KBM-7 (cell line): ENCODE results near the gene OOSP4A.
"Not testable (repeated sequence)": the region's sequence is repeated elsewhere in the genome, so short reads cannot be mapped to it uniquely, and the experiment has no call there.

Experiments
- DNase-seq: peaks from one replicate; pipeline ENCODE4 v3.0.0-alpha.2; 2015
- in situ Hi-C: fragments of 300-500 bp; cut with MboI; formaldehyde crosslinking; loops from 2 replicates; pipeline ENCODE4 v1.14.3; 2020; ENCODE audit warnings: low sequenced_read_pairs, low pct_unique_long_range_greater_than_20kb, mixed read lengths

Gene OOSP4A

GRCh38 chr11:59967677-59968394 is 4.0 kb downstream of the OOSP4A start:
- DNase-seq, result no peak
- in situ Hi-C loops, result no loop called here

DNA sequence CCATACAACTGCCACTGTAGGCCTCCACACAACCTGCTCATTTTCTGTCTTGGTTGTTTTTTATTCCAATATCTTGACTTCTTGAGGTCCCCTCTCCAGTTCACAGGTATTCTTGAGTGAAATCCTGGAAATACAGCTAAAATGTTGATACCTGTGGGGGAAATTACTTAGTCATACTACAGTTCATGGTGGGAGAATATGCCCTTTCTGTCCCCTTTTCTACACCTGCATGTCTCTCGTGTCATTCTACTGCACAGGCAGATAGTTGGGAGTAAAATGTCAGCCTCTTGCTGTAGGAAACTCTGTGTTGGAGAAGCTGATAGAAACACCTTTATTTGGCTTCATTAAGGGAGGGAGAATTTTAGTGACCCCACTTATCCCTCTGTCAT is 4.6 kb downstream of the OOSP4A start:
- in situ Hi-C loops, result no loop called here
- no peak for DNase-seq

DNA sequence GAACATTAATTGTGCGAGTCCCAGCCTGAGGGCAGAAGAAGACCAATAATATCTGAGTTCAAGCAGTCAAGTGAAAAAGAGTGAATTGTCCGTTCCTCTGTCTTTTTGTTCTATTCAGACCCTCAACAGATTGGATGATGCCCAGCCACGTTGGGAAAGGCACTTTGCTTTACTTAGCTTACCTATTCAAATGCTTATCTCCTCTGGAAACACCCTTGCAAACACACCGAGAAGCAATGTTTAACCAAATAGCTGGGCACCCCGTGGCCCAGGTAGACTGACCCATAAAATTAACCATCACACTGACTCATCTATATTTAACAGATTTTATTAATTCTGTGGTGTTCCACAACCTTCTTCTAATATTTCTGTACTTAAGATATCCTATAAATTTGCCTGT is 9.3 kb downstream of the OOSP4A start:
- DNase-seq, result no peak
- in situ Hi-C loops, result no loop called here

GRCh38 chr11:59981106-59981770 is 17.4 kb downstream of the OOSP4A start:
- no peak for DNase-seq
- in situ Hi-C loops, result no loop called here

DNA sequence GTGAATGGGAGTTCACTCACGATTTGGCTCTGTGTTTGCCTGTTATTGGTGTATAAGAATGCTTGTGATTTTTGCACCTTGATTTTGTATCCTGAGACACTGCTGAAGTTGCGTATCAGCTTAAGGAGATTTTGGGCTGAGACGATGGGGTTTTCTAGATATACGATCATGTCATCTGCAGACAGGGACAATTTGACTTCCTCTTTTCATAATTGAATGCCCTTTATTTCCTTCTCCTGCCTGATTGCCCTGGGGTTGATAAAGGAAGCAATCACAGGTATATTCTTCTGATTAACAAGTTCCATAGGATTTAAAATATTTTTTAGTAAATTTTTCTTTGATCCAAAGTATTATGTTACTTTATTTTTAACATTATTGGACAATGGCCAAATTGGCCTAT is 18.2 kb downstream of the OOSP4A start:
- in situ Hi-C loops, DNase-seq: not testable (repeated sequence)

DNA sequence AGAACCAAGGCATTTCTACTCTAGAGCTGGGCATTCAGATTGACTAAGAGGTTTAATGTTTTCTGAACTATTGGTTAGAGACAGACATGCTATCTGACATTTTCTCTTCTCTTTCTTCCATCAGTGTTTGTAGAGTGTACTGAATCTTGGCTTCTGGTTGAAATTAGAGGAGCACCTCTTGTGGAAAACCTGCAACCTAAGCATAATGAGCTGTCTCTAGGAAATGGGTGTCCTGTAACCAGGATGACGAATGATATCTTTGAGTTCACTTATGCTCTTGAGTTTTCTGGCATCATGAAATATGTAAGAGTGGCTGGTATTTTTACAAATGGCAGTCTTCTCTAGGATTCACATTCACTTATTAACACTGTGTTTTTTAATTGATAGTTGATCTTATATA is 19.4 kb downstream of the OOSP4A start:
- no peak for DNase-seq
- in situ Hi-C loops, result no loop called here

DNA sequence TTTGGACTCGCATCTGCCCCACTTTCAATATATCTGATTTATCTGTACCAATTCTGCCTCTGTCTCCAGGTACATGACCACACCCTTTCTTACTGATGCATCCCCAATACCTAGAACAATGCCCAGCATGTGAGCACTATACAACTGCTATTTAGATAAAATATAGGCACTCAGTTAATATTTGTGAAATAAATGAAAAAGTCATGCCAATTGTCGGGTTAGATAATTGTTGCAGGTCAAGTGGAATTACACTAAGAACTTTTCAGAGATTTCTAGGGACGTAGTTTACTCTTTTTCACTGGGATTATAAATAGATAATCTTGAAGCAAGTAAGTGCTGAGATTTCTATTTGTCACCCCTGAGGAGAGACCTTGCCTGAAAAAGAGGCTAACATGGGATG is 20.5 kb downstream of the OOSP4A start:
- no peak for DNase-seq
- in situ Hi-C loops, result no loop called here

GRCh38 chr11:59990421-59990820 is 26.6 kb downstream of the OOSP4A start:
- DNase-seq, result no peak
- in situ Hi-C loops, result no loop called here

DNA sequence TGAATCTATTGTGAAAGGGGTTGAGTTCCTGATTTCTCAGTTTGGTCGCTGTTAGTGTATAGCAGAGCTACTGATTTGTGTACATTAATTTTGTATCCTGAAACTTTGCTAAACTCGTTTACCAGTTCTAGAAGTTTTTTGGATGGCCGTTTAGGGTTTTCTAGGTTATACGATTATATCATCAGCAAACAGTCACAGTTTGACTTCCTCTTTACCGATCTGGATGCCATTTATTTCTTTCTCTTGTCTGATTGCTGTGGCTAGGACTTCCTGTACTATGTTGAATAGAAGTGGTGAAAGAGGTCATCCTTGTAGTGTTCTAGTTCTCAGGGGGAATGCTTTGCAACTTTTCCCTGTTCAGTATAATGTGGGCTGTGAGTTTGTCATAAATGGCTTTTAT is 28.6 kb downstream of the OOSP4A start:
- DNase-seq, result peak; percentile 64
- in situ Hi-C loops, result no loop called here

GRCh38 chr11:59997800-59998199 is 34.0 kb downstream of the OOSP4A start:
- in situ Hi-C loops, result no loop called here
- DNase-seq, result no peak

DNA sequence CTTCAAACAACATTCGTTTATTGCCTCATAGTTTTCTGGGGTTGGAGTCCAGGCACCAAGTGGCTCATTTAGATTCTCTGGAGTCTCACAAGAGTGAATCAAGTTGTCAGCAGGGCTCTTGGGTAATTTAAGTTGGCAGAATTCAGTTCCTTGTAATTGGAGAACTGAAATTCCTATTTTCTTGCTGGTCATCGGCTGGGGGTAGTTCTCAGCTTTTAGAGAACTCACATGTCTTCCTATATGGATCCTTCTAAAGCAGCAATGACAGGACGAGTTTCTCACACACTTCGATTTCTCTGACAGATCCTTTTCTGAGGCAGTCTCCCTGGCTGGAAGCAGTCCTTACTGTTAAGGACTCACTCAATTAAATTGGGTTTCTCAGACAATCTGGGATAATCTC is 35.9 kb downstream of the OOSP4A start:
- in situ Hi-C loops, result no loop called here
- DNase-seq, result no peak

DNA sequence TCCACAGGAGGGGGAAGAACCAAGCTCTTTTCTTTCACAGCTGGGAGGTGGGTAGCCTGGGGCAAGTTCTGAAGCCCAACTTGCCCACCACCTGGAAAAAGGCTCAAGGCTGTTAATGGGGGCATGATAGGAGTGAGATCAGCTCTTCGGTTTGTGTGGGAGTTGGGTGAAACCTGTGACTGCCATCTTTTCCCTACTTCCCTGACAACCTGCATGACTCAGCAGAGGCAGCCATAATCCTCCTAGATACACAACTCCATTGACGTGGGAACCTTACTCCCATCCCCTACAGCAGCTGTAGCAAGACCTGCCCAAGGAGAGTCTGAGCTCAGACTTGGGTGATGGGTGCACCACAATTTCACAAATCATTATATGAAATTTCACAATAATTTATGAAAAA is 39.9 kb downstream of the OOSP4A start:
- in situ Hi-C loops, result no loop called here
- no peak for DNase-seq

DNA sequence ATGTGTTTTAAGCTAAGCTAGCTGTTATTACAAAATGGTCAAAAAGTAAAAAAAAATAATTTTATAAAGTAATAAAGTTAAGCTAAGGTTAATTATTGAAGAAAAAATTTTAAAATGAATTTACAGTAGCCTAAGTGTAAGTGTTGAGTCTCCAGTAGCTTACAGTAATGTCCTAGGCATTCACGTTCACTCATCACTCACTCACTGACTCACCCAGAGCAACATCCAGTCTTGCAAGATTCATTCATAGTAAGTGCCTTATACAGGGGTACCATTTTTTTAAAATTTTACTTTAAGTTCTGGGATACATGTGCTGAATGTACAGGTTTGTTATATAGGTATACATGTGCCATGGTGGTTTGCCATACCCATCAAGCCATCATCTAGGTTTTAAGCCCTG is 41.5 kb downstream of the OOSP4A start:
- in situ Hi-C loops, result no loop called here
- DNase-seq, result no peak

- no peak for DNase-seq
- in situ Hi-C loops, result no loop called here
Observed at GRCh38 chr11:60016881-60017280, 53.0 kb downstream of the OOSP4A start, which contains the start of gene OOSP4B. OOSP4B (plus strand) TSS chr11:60017181.

- in situ Hi-C loops, result no loop called here
- no peak for DNase-seq
Observed at GRCh38 chr11:60018058-60018457, 54.2 kb downstream of the OOSP4A start.
